ENCODE data around the gene OSGEP.

Gene OSGEP

Small RNA genes lying within 50 kb of the gene (small RNA-seq; reads per million reads assigned to genes)
- 1.8 reads per million, percentile 8 among the genes with 10 or more reads in this experiment for gene RNA5SP382 (ENCODE audit: insufficient read depth)
